ENCODE measurements around the gene RSL1D1. TPM values are rescaled to one million over a fixed set of nuclear protein-coding genes. Genes with fewer than 3 reads are reported as not detected.
"Not testable (repeated sequence)": the region's sequence is repeated elsewhere in the genome, so short reads cannot be mapped to it uniquely, and the experiment has no call there.

RSL1D1 gene
- total RNA-seq, 1 donor from 2014 or later, result 209 TPM

- H3K27me3 Mint-ChIP-seq (ENCODE audit: low read depth, unreplicated experiment), result peaks cover 3% of the 10 kb centered on the region
- H3K27ac Mint-ChIP-seq (ENCODE audit: unreplicated experiment), result no peak overlapping the region
- no peak overlapping the region for H3K27ac ChIP-seq (ENCODE audit: low read depth, low read length)
- DNase-seq (ENCODE audit: low read depth), result no peak
- H3K4me3 Mint-ChIP-seq (ENCODE audit: unreplicated experiment), result no peak overlapping the region
- no peaks in the 10 kb centered on the region for H3K4me1 Mint-ChIP-seq (ENCODE audit: low read depth, unreplicated experiment)
- H3K4me1 ChIP-seq (ENCODE audit: insufficient read depth, low read length), result no peaks in the 10 kb centered on the region
- H3K9me3 Mint-ChIP-seq (ENCODE audit: unreplicated experiment), result no peaks in the 10 kb centered on the region
- no peaks in the 10 kb centered on the region for H3K36me3 ChIP-seq (ENCODE audit: insufficient read depth, low read length)
- H3K79me2 ChIP-seq (ENCODE audit: insufficient read depth, low read length), result no peaks in the 10 kb centered on the region
- no peak overlapping the region for H3K9ac ChIP-seq (ENCODE audit: low read length)
- no peaks in the 10 kb centered on the region for H3K27me3 ChIP-seq (ENCODE audit: insufficient read depth, low read length)
- no peaks in the 10 kb centered on the region for H3K9me3 ChIP-seq (ENCODE audit: insufficient read depth, low read depth, low read length)
- FAIRE-seq, result no peak
- no peaks in the 10 kb centered on the region for H3K36me3 Mint-ChIP-seq (ENCODE audit: low read depth, unreplicated experiment)
- no peak overlapping the region for H3K4me3 ChIP-seq (ENCODE audit: insufficient read depth, low read depth, low read length)
- no peak overlapping the region for H3K4me2 ChIP-seq (ENCODE audit: low read length)
- no peak for TF ChIP-seq CTCF (IDR thresholded peaks at IDR 0.05; ENCODE audit: insufficient read depth, low read depth, low read length)
- no peak for TF ChIP-seq EZH2 (IDR thresholded peaks at IDR 0.05; ENCODE audit: insufficient read depth, low read length)
- no peaks in the 10 kb centered on the region for H4K20me1 ChIP-seq (ENCODE audit: insufficient read depth, low read length)
- no peak overlapping the region for H2AFZ ChIP-seq (ENCODE audit: low read depth, low read length)
Observed at GRCh38 chr16:11816123-11816522, 35.2 kb downstream of the RSL1D1 start.

GRCh38 chr16:11814800-11815199, 36.5 kb downstream of the RSL1D1 start:
- H3K27ac Mint-ChIP-seq (ENCODE audit: unreplicated experiment); H3K4me1 ChIP-seq (ENCODE audit: insufficient read depth, low read length); H2AFZ ChIP-seq (ENCODE audit: low read depth, low read length); H3K4me1 Mint-ChIP-seq (ENCODE audit: low read depth, unreplicated experiment); H3K27me3 ChIP-seq (ENCODE audit: insufficient read depth, low read length); H3K9ac ChIP-seq (ENCODE audit: low read length); H3K27ac ChIP-seq (ENCODE audit: low read depth, low read length); H4K20me1 ChIP-seq (ENCODE audit: insufficient read depth, low read length); H3K4me2 ChIP-seq (ENCODE audit: low read length); H3K27me3 Mint-ChIP-seq (ENCODE audit: low read depth, unreplicated experiment); H3K4me3 Mint-ChIP-seq (ENCODE audit: unreplicated experiment); H3K4me3 ChIP-seq (ENCODE audit: insufficient read depth, low read depth, low read length); H3K36me3 ChIP-seq (ENCODE audit: insufficient read depth, low read length); H3K9me3 ChIP-seq (ENCODE audit: insufficient read depth, low read depth, low read length); H3K79me2 ChIP-seq (ENCODE audit: insufficient read depth, low read length); H3K9me3 Mint-ChIP-seq (ENCODE audit: unreplicated experiment); H3K36me3 Mint-ChIP-seq (ENCODE audit: low read depth, unreplicated experiment); FAIRE-seq; DNase-seq (ENCODE audit: low read depth): not testable (repeated sequence)

- peaks cover 6% of the 10 kb centered on the region for H4K20me1 ChIP-seq (ENCODE audit: insufficient read depth, low read length)
- no peak for FAIRE-seq
- no peak overlapping the region for H3K4me2 ChIP-seq (ENCODE audit: low read length)
- no peaks in the 10 kb centered on the region for H3K9me3 ChIP-seq (ENCODE audit: insufficient read depth, low read depth, low read length)
- H3K27ac ChIP-seq (ENCODE audit: low read depth, low read length), result no peak overlapping the region
- H3K27ac Mint-ChIP-seq (ENCODE audit: unreplicated experiment), result no peak overlapping the region
- H3K27me3 ChIP-seq (ENCODE audit: insufficient read depth, low read length), result no peaks in the 10 kb centered on the region
- no peaks in the 10 kb centered on the region for H3K36me3 ChIP-seq (ENCODE audit: insufficient read depth, low read length)
- H3K79me2 ChIP-seq (ENCODE audit: insufficient read depth, low read length), result no peaks in the 10 kb centered on the region
- peaks cover 3% of the 10 kb centered on the region for H3K36me3 Mint-ChIP-seq (ENCODE audit: low read depth, unreplicated experiment)
- TF ChIP-seq EZH2 (IDR thresholded peaks at IDR 0.05; ENCODE audit: insufficient read depth, low read length), result no peak
- TF ChIP-seq CTCF (IDR thresholded peaks at IDR 0.05; ENCODE audit: insufficient read depth, low read depth, low read length), result no peak
- peaks cover 2% of the 10 kb centered on the region for H3K27me3 Mint-ChIP-seq (ENCODE audit: low read depth, unreplicated experiment)
- no peak overlapping the region for H3K4me3 Mint-ChIP-seq (ENCODE audit: unreplicated experiment)
- H3K9ac ChIP-seq (ENCODE audit: low read length), result no peak overlapping the region
- no peak overlapping the region for H2AFZ ChIP-seq (ENCODE audit: low read depth, low read length)
- no peak overlapping the region for H3K4me3 ChIP-seq (ENCODE audit: insufficient read depth, low read depth, low read length)
- peaks cover 4% of the 10 kb centered on the region for H3K4me1 ChIP-seq (ENCODE audit: insufficient read depth, low read length)
- H3K4me1 Mint-ChIP-seq (ENCODE audit: low read depth, unreplicated experiment), result peaks cover 4% of the 10 kb centered on the region
- H3K9me3 Mint-ChIP-seq (ENCODE audit: unreplicated experiment), result peaks cover 2% of the 10 kb centered on the region
- no peak for DNase-seq (ENCODE audit: low read depth)
Observed at GRCh38 chr16:11806721-11807120, 44.6 kb downstream of the RSL1D1 start.
